Fibroblast of the aortic adventitia (primary cell): ENCODE measurements around the gene ARHGEF17. TPM values are rescaled to one million over a fixed set of nuclear protein-coding genes. Genes with fewer than 3 reads are reported as not detected.

ENCODE experiments used
- DNase-seq: peaks from one replicate; pipeline ENCODE4 v3.0.0-alpha.2; 2010; ENCODE audit warnings: low read depth
- H3K4me3 ChIP-seq: 2 replicates; pipeline ENCODE4 v1.5.1; 2011; ENCODE audit warnings: low read depth, mild to moderate bottlenecking, control low read depth, low read length, moderate library complexity
- CTCF ChIP-seq: IDR thresholded peaks from 2 replicates; pipeline ENCODE4 v1.5.1; 2011; ENCODE audit warnings: mild to moderate bottlenecking, low read length, control low read depth, inconsistent platforms; ENCODE audit not compliant: insufficient read depth
- total RNA-seq: library from RNA; depleted of rRNA; stranded (reverse); fragments of >200 nt; gene quantifications from 2 replicates; pipeline ENCODE4 v1.2.3, GENCODE V29; 2012; ENCODE audit warnings: low replicate concordance

Gene ARHGEF17
- total RNA-seq, 1 donor, result 30.3 TPM

DNA sequence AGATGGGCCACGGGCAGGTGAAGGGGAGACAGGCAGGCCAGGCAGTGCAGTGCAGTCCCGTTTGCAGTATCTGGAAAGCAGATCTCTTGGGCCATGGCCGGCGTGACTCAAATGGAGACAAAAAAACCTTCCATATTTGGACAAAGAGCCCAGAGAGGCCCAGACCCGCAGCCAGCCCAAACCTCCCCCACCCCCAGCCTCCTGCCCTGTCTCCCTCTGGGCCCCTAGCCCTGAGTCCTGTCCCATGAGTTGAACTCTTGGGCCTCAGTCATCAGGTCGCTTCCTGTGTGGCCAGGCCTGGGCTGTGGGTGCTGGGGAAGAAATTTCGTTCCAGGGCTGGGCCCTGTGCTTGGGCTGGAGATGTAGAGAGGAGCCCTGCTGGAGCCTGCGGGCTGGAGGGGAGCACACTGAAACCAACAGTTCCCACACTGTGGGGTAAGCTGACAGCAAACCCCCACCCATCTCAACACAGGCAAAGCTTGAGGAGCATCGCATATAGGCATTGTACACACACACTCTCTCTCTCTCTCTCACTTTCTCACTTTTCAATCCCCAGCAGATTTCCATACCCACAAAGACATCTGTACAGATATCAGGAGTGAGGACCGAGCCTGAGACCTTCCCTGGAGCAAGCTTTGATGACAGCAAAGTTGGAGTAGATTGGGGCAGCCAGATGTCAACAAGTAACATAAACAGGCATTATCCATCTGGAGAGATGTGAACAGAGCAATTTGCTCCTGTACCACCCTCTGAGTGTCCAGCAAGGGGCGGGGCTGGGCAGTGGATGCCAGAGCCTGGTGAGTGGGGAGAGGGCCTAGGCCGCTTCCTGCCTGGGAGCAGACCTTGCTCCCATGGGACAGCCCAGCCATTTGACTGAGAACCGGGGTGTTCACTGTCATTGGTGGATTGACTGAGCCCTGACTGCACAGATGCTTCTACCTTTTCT, 17.2 kb downstream of the ARHGEF17 start:
- peak; percentile 35 for DNase-seq
- no peak overlapping the region for H3K4me3 ChIP-seq
- TF ChIP-seq CTCF, result no peak

DNA sequence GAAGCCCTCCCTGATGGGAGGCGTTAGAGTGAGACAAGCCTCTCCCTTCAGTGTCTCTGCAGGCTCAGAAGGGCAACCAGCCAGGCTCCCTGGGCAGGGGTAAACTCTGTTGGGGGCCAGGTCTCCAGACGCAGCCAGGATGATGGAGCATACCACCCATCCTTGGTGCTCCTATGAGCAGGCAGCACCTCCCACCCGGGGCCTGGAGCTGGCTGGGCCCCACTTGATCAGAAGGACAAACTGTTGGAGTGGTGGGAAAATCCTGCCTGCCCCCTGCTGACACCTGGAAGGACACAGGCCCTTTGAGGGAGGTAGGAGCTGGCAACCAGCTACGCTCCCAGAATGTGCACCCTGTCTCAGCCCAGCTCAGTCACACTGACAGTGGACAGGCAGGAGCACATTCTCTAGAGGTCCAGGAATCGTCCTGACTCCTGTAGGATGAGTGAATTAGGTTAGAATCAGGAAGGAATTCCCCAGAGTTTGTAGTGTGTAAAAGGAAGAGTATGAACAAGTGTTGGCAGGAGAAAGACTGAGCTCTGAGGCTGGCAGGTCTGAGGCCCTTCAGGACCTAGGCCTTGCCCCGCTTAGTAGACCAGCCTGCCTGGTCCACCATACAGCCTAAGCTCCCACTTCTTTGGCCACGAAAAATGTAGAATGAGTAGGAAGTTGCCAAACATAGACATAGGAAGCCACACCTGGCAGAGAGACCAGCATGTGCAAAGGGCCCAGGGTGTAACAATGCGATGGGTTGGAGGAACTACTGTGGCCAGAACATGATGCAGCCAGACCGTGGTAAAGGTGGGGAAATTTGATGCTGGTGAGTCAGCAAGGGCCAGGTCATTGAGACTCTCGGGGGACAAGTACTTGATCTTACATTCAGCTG, 19.1 kb downstream of the ARHGEF17 start:
- peak; percentile 28 for DNase-seq
- no peak for TF ChIP-seq CTCF
- no peak overlapping the region for H3K4me3 ChIP-seq

DNA sequence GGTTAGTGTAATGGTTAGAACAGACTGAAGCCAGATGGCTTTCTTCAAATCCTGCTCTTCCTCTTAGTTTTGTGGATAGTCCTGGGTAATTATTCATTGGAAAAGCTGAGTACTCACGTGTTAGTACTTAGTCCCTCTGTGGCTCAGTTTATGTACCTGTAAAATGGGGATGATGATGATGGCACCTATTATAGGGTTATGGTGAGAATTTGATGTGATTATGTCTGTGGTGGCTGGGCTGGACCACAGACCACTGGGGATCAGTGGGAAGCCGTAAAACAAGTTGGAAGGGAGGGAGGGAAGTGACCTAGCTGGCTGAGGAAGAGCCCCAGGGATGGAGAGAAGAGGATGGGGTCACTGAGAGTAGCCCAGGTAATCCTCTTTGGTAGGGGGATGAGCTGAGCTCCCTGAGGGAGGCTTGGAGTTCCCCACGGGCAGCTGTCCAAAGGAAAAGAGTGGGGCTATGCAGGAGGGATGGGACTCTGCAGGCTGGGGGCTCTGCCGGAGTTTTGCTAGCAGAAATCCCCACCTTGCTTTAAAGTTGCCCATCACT, 19.8 kb downstream of the ARHGEF17 start:
- TF ChIP-seq CTCF, result no peak

GRCh38 chr11:73330569-73331093, 22.6 kb downstream of the ARHGEF17 start:
- no peak overlapping the region for H3K4me3 ChIP-seq
- peak; percentile 66 for TF ChIP-seq CTCF
- peak; percentile 47 for DNase-seq

More for the DNA sequence above, 19.8 kb downstream of the ARHGEF17 start:
- DNase-seq, result no peak
- H3K4me3 ChIP-seq, result no peak overlapping the region

- DNase-seq, result peak; percentile 39
- no peak for TF ChIP-seq CTCF
- H3K4me3 ChIP-seq, result no peak overlapping the region
Measured at GRCh38 chr11:73331138-73331916, 23.3 kb downstream of the ARHGEF17 start.

DNA sequence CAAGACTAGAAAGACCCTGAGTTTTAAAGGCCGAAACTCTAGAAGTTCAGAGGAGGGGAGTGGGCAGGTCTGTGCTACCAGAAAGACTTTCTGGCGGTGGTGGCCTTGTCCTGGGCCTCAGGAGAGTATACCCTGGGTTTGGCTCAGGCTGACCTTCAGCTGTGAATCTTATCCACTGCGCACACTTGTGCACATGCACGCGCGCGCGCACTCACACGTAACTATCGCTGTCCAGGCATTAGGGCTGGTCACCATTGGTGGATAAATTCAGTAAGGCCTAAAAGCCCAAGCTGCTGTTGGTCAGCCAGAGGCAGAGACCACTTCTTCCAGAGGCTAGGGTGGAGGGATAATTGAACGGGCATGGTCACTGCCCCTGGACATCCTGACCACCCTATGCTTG, 25.1 kb downstream of the ARHGEF17 start:
- TF ChIP-seq CTCF, result no peak
- H3K4me3 ChIP-seq, result no peak overlapping the region
- no peak for DNase-seq
